Stimulated activated naive CD8-positive, alpha-beta T cell treated with anti-CD3 and anti-CD28 coated beads, Interleukin-15, Interleukin-2, amounts not matched to agents 100 ng/mL and 50 ng/mL, for 24 hours (primary cell): ENCODE measurements around the gene NR6A1.

Experiments
- H3K27ac Mint-ChIP-seq: one replicate; pipeline ENCODE4 v1.8.0; 2021; ENCODE audit warnings: mild to moderate bottlenecking, mixed read lengths
- H3K27me3 Mint-ChIP-seq: one replicate; pipeline ENCODE4 v1.8.0; 2021; ENCODE audit warnings: mixed read lengths
- H3K36me3 Mint-ChIP-seq: one replicate; pipeline ENCODE4 v1.8.0; 2021; ENCODE audit warnings: low read depth, mixed read lengths
- H3K4me1 Mint-ChIP-seq: one replicate; pipeline ENCODE4 v1.8.0; 2021; ENCODE audit warnings: low read depth, mixed read lengths
- H3K4me3 Mint-ChIP-seq: one replicate; pipeline ENCODE4 v1.8.0; 2021; ENCODE audit warnings: mild to moderate bottlenecking, mixed read lengths
- H3K9me3 Mint-ChIP-seq: one replicate; pipeline ENCODE4 v1.8.0; 2021; ENCODE audit warnings: mixed read lengths

NR6A1 gene

DNA sequence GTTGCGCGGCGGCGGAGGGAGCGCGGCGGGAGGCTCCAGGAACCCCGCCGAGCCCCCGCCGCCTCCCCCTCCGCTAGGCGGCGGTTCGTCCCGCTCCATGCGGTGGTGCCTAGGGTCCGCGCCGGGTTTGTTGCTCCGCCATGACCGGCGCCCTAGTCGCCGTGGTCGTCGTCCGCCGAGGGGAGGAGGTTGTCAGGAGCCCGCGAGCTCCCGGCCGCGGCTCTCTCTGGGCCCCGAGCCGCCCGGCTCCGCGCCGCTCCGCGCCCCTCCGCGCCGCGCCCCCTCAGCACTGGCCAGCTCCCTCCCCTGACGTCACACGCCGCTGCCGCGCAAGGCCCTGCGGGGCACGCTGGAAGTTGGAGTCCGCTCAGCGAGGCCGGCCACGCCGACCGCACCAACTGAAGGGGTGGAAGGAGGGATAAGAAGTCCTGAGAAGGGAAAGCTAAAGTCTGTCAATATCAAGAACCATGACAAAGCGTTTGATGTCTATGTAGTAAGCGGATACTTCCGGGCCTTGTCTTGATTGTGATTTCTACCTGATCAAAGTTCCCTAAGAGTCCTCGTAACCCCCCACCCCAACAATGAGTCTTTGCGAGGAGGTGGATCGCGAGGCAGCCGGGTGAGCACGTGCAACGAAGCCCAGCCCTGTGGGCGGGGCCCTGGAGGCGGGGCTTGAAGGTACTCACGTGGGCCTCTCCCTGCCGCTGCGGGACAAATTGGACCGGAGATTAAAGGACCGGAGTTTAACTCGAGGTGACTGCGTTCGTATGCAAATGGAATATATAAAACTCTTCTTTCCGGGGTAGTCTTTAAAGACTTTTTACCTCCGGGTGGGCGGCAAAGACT is at the start of gene NR6A1:
Gene NR6A1 (minus strand): TSS at position 291 of the 846 bp plus-strand sequence.
- Mint-ChIP-seq H3K4me1 (peaks cover 50% of the 10 kb centered on the region), H3K36me3 (no peaks in the 10 kb centered on the region), H3K9me3 (no peaks in the 10 kb centered on the region), H3K4me3 (peak within 1 kb of the TSS; percentile 86), H3K27ac (peak within 1 kb of the TSS; percentile 89), H3K27me3 (peaks cover 73% of the 10 kb centered on the region)

DNA sequence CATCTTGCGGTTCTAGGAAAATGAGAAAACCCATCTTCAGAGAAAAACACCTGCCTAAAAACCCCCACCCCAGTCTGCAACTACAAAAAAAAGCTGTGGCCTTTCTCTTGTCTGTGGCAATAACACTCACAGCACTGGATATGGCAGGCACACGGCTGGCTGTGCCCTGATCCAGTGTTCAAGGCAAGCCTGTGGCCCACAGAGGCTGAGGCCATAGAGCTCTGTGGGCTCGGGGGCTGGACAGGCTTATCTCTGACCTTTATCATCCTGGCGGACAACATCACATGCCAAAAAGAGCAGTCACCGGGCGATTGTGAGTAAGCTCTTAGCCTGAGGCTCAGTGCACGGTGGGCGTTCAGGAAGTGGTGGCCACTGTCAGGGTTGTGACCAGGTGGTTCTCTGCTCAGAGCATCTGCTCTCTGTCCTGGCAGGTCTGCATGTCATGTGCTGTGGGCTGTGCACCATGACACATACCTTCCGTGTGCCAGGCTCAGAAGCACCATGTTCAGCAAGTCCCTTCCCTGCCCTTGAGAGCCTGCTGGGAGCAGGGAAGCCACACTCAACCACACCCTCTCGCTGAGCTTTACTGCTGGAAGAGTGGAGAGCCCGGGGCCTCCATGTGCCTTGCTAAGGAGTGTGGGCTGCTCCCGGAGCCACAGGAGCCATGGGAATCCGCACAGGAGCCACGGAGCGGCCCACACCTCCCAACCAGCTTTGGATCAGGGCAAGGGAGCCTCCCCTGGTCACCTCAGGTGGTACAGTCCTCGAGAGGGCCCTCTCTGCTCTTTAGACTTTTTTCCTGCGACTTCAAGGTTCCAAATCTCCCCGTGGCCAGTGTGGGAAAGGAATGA is 47.5 kb upstream of the NR6A1 start:
- Mint-ChIP-seq H3K9me3 (no peaks in the 10 kb centered on the region), H3K4me3 (no peak overlapping the region), H3K4me1 (peaks cover 8% of the 10 kb centered on the region), H3K36me3 (no peaks in the 10 kb centered on the region), H3K27ac (no peak overlapping the region), H3K27me3 (peaks cover 8% of the 10 kb centered on the region)

DNA sequence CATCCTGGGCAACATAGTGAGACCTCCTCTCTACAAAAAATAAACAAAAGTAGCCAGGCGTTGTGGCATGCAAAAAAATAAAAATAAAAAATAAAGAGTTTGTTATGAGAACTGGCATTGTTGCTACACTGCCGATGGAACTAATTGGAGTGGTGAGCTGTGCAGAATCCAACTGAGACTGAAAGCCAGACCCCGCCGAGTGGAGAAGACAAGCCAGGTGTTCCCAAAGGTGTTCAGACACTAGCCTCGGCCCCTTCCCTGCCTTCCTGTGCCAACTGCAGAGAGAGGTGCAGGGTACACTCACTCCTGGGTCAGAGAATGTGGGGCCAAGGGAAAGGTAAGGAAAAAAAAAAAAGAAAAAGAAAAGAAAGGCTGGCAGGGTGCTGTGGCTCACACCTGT is 44.5 kb upstream of the NR6A1 start:
- Mint-ChIP-seq H3K4me1 (peaks cover 8% of the 10 kb centered on the region), H3K27me3 (peaks cover 8% of the 10 kb centered on the region), H3K4me3 (no peak overlapping the region), H3K36me3 (no peaks in the 10 kb centered on the region), H3K9me3 (no peaks in the 10 kb centered on the region), H3K27ac (no peak overlapping the region)

- Mint-ChIP-seq H3K4me1 (peaks cover 8% of the 10 kb centered on the region), H3K27me3 (peaks cover 8% of the 10 kb centered on the region), H3K9me3 (no peaks in the 10 kb centered on the region), H3K27ac (no peak overlapping the region), H3K4me3 (no peak overlapping the region), H3K36me3 (no peaks in the 10 kb centered on the region)
Measured at GRCh38 chr9:124814164-124814535, 43.0 kb upstream of the NR6A1 start.

- H3K4me1 Mint-ChIP-seq: peaks cover 7% of the 10 kb centered on the region
- H3K27ac Mint-ChIP-seq: no peak overlapping the region
- no peaks in the 10 kb centered on the region for H3K36me3 Mint-ChIP-seq
- no peak overlapping the region for H3K4me3 Mint-ChIP-seq
- no peaks in the 10 kb centered on the region for H3K9me3 Mint-ChIP-seq
- peaks cover 8% of the 10 kb centered on the region for H3K27me3 Mint-ChIP-seq
Measured at GRCh38 chr9:124813501-124814163, 42.5 kb upstream of the NR6A1 start.

DNA sequence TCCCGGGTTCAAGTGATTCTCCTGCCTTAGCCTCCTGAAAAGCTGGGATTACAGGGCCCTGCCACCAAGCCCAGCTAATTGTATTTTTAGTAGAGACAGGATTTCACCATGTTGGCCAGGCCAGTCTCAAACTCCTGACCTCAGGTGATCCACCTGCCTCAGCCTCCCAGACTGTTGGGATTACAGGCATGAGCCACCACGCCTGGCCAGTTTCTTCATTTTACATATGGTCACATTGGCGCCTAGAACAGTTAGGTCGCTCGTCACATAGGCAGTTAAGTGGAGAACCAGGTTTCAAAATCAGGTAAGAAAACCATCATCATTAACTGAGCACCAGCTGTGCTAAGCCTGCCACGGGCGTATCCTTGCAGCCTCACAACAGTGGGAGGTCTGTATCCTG is 41.9 kb upstream of the NR6A1 start:
- Mint-ChIP-seq H3K4me1 (peaks cover under 1% of the 10 kb centered on the region), H3K9me3 (no peaks in the 10 kb centered on the region), H3K27me3 (peaks cover 8% of the 10 kb centered on the region), H3K4me3 (no peak overlapping the region), H3K27ac (no peak overlapping the region), H3K36me3 (no peaks in the 10 kb centered on the region)

DNA sequence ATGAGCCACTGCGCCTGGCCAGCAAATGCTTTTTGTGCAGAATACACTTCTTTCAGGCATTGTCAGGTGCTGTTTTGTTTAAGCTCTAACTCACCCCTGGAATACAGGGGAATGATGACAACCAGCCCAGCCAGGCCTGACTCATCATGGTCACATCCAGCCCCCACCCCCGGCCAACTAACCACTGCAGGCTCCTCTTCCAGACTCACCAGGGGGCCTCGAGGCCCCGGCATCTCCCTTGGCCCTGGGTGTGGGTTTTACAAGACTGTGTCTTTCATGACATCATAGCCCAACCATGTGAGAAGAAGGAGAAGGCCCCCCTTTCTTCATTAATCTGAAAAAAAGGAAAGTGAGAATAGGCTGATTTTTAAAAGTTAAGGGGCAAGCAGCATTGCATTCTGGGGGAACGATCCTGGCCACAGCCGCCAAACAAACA is 41.3 kb upstream of the NR6A1 start:
- H3K4me1 Mint-ChIP-seq: no peaks in the 10 kb centered on the region
- H3K36me3 Mint-ChIP-seq: no peaks in the 10 kb centered on the region
- H3K9me3 Mint-ChIP-seq: no peaks in the 10 kb centered on the region
- peaks cover 7% of the 10 kb centered on the region for H3K27me3 Mint-ChIP-seq
- H3K4me3 Mint-ChIP-seq: no peak overlapping the region
- no peak overlapping the region for H3K27ac Mint-ChIP-seq

DNA sequence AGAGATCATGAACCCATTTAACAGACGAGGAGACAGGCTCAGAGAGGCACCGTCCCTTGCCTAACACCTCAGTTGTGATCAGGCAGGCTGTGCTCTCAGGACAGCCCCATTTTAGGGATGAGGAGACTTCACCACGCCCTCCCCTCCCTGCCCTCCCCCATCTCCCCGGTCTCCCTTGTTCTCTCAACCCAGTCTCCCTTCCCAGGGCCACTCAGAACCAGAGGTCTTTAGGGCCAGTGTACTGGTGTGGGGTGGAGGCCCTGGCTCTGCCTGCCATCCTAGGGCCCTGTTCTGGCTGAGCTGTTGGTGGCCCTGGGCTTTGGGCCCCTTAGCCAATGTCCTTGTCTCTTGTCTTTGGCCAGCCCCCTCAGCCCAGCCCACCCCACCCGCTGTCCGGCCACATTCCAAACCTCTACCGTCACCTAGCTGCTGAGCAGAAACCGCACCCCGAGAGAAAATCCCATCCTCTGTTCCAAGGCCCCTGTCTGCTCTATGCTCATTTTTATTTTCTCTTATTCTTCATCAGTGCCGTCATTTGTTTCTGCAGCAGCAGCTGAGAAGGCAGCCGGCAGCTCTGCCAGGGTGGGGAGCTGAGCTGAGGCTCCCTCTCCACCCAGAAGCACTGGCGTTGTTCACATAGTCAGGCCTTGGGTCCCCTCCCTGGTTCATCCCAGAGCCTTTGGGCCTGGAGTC is 39.7 kb upstream of the NR6A1 start:
- no peaks in the 10 kb centered on the region for H3K36me3 Mint-ChIP-seq
- no peaks in the 10 kb centered on the region for H3K27me3 Mint-ChIP-seq
- no peak overlapping the region for H3K27ac Mint-ChIP-seq
- H3K9me3 Mint-ChIP-seq: no peaks in the 10 kb centered on the region
- H3K4me1 Mint-ChIP-seq: no peaks in the 10 kb centered on the region
- H3K4me3 Mint-ChIP-seq: no peak overlapping the region

- H3K36me3 Mint-ChIP-seq: no peaks in the 10 kb centered on the region
- H3K4me1 Mint-ChIP-seq: no peaks in the 10 kb centered on the region
- no peaks in the 10 kb centered on the region for H3K9me3 Mint-ChIP-seq
- no peak overlapping the region for H3K4me3 Mint-ChIP-seq
- no peaks in the 10 kb centered on the region for H3K27me3 Mint-ChIP-seq
- no peak overlapping the region for H3K27ac Mint-ChIP-seq
Measured at GRCh38 chr9:124809741-124810500, 38.8 kb upstream of the NR6A1 start.

- no peaks in the 10 kb centered on the region for H3K36me3 Mint-ChIP-seq
- no peaks in the 10 kb centered on the region for H3K27me3 Mint-ChIP-seq
- no peak overlapping the region for H3K27ac Mint-ChIP-seq
- no peak overlapping the region for H3K4me3 Mint-ChIP-seq
- H3K9me3 Mint-ChIP-seq: no peaks in the 10 kb centered on the region
- no peaks in the 10 kb centered on the region for H3K4me1 Mint-ChIP-seq
Measured at GRCh38 chr9:124809211-124809610, 38.1 kb upstream of the NR6A1 start.

- no peak overlapping the region for H3K27ac Mint-ChIP-seq
- no peaks in the 10 kb centered on the region for H3K4me1 Mint-ChIP-seq
- H3K36me3 Mint-ChIP-seq: no peaks in the 10 kb centered on the region
- no peaks in the 10 kb centered on the region for H3K27me3 Mint-ChIP-seq
- no peak overlapping the region for H3K4me3 Mint-ChIP-seq
- H3K9me3 Mint-ChIP-seq: no peaks in the 10 kb centered on the region
Measured at GRCh38 chr9:124808246-124808956, 37.3 kb upstream of the NR6A1 start.

DNA sequence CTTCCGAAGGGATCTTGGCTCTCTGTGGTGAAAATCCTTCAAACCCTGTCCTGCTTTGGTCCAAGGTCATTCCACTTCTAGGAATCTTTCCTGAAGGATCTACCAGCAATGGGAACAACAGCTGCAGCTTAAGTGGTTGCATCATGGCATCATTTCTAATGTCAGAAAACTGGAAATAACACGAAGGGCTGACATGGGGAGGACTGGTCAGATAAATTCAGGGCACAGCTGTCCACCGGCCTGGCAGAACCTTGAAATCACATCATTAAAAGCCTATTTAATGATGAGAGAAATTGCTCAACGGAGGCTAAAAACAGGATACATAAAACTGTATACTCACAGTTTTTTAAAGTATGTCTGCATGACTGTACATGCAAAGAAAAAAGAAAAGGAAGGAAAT is 34.1 kb upstream of the NR6A1 start:
- H3K9me3 Mint-ChIP-seq: no peaks in the 10 kb centered on the region
- H3K27ac Mint-ChIP-seq: no peak overlapping the region
- H3K4me1 Mint-ChIP-seq: peaks cover 4% of the 10 kb centered on the region
- H3K27me3 Mint-ChIP-seq: no peaks in the 10 kb centered on the region
- no peaks in the 10 kb centered on the region for H3K36me3 Mint-ChIP-seq
- H3K4me3 Mint-ChIP-seq: no peak overlapping the region

DNA sequence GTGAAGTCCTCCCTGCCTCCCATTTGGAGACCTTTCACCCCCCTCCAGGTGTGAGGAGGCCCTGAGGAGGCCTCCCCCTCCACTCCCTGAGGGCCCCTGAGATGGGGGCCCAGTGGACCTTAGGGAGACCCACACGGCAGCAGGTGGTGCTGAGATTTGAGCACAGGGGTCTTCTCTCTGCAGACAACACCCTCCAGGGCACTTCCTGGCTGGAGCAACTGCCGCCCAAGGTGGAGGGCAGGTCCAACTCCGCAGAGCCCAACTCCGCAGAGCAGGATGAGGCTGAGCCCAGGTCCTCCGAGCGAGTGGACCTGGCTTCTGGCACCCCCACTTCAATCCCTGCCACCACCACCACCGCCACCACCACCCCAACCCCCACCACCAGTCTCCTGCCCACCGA is 32.8 kb upstream of the NR6A1 start:
- Mint-ChIP-seq H3K36me3 (no peaks in the 10 kb centered on the region), H3K9me3 (no peaks in the 10 kb centered on the region), H3K4me1 (peaks cover 4% of the 10 kb centered on the region), H3K27me3 (no peaks in the 10 kb centered on the region), H3K27ac (no peak overlapping the region), H3K4me3 (no peak overlapping the region)
